Measurements from ENCODE around the gene YIPF2. TPM values are rescaled to one million over a fixed set of nuclear protein-coding genes. Genes with fewer than 3 reads are reported as not detected.

The YIPF2 gene
- total and polyA plus RNA-seq, 10 of the 15 experiments (the other 5 are each of a cell fraction or from before 2014, with no cell fraction given) = 0.92 to 38.9 (median 17.6) TPM

DNA sequence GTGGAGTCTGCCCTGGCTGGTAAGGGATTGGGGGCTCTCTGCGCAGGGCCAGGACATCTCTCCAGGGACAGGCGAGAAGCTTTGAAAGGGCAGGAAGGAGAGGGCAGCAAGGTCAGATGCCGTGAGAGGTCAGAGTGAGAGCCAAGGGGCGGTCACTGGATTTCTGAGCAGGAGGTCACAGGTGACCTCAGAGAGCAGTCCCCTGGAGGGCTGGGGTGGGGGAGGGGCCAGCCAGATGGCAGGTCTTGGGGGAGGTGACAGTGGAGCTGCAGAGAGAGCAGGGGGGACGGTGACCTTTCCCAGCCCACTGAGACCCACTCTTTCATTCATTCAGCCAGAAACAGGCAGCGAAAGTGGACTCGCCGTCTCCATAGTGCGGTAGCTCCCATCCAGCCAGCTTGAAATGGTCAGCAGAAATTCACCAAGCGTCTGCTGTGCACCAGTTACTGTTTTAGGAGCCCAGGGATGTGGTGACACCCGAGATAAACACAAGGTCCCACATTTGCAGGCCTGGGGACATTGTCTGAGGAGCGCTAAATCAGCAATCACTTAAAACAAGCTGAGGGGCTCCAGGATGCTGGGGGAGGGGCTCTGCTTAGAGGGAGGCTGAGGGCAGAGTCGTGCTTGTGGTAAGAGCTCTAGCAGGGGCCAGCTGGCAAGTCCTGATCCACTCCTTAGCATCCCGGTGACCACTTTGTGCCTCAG is 46.9 kb downstream of the YIPF2 start (continued):
- TF ChIP-seq, protein P1, sequence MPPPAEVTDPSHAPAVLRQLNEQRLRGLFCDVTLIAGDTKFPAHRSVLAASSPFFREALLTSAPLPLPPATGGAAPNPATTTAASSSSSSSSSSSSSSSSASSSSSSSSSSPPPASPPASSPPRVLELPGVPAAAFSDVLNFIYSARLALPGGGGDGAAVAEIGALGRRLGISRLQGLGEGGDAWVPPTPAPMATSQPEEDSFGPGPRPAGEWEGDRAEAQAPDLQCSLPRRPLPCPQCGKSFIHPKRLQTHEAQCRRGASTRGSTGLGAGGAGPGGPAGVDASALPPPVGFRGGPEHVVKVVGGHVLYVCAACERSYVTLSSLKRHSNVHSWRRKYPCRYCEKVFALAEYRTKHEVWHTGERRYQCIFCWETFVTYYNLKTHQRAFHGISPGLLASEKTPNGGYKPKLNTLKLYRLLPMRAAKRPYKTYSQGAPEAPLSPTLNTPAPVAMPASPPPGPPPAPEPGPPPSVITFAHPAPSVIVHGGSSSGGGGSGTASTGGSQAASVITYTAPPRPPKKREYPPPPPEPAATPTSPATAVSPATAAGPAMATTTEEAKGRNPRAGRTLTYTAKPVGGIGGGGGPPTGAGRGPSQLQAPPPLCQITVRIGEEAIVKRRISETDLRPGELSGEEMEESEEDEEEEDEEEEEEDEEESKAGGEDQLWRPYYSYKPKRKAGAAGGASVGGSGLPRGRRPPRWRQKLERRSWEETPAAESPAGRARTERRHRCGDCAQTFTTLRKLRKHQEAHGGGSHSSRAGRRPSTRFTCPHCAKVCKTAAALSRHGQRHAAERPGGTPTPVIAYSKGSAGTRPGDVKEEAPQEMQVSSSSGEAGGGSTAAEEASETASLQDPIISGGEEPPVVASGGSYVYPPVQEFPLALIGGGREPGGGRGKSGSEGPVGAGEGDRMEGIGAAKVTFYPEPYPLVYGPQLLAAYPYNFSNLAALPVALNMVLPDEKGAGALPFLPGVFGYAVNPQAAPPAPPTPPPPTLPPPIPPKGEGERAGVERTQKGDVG (CRISPR knock-in tag; IDR thresholded peaks at IDR 0.05) = no peak
- TF ChIP-seq NR2C1 (IDR thresholded peaks at IDR 0.05) = no peak

DNA sequence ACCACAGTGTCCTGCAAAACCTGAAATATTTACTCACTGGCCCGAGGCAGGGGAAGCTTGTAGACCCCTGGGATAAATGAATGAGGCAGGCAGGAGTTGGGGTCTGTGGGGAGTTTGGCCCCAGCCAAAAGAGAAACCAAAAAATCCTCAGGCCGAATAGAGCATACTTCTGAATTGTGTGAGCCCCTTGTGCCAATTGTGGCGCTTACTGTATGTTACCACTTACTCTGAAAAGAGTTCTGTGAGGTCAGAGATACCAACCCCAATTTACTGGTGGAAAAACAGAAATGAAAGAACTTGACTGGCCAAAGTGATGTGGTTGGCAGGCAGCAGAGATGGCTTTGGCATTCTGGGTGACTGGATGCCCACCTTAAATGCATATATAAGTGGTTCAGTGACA is 50.2 kb downstream of the YIPF2 start:
- Histone ChIP-seq H3K4me3 (peak overlapping the region; percentile 60), H3K9me3 (replicated peaks; ENCODE audit: control insufficient read depth, insufficient read depth, low read length) (no peaks in the 10 kb centered on the region), H3K79me2 (ENCODE audit: control insufficient read depth, insufficient read depth, low read length) (peaks cover 90% of the 10 kb centered on the region), H2AFZ (ENCODE audit: control insufficient read depth, low read depth, low read length) (no peak overlapping the region; the same call in 1 of the 2 replicates), H3K4me2 (ENCODE audit: control insufficient read depth, insufficient read depth) (peak overlapping the region; percentile 100), H3K27ac (ENCODE audit: control insufficient read depth, insufficient read depth) (peak overlapping the region; percentile 97), H4K20me1 (ENCODE audit: control insufficient read depth, insufficient read depth) (no peaks in the 10 kb centered on the region; the same call in 1 of the 2 replicates), H3K27me3 (replicated peaks in 1 of 2; ENCODE audit: control insufficient read depth in 2 of 2, insufficient read depth in 2 of 2, low read length in 1 of 2) (no peaks in the 10 kb centered on the region), H3K36me3 (ENCODE audit: control insufficient read depth in 2 of 2, insufficient read depth in 2 of 2, low read length in 1 of 2) (peaks cover 7 to 16% of the 10 kb centered on the region in 2 experiments), H3K4me1 (ENCODE audit: control insufficient read depth, insufficient read depth, low read length) (peaks cover 57% of the 10 kb centered on the region), H3K9ac (ENCODE audit: control insufficient read depth, insufficient read depth, low read length) (peak overlapping the region; percentile 77)
- in situ Hi-C loops (cut with MboI) (no loop called here), intact Hi-C loops (cut with micrococcal nuclease; ENCODE audit: unreplicated experiment) (loop anchor here (2.0 to 10.0 kb wide), 3 partner anchors 51 to 687 kb away; partner anchors contain the start of genes TIMM29 and YIPF2)
- ChIA-PET CTCF (interaction anchor here (0.6 to 3.5 kb wide), 8 partner anchors 10 to 640 kb away, joined by 3 to 20 read pairs (median 4); partner anchors contain the start of gene DNM2), POLR2A (interaction anchor here (0.6 to 1.2 kb wide), 4 partner anchors 10 to 275 kb away, joined by 3 to 9 read pairs (median 4); partner anchors contain the start of gene DNM2), SMC1A (ENCODE audit: uncharacterized antibody, unreplicated experiment) (interaction anchor here (1.9 to 2.8 kb wide), 4 partner anchors 10 to 83 kb away, joined by 4 to 14 read pairs (median 11); no protein-coding TSS in a partner anchor), RAD21 (ENCODE audit: unreplicated experiment) (interaction anchor here (0.8 to 3.4 kb wide), 4 partner anchors 9 to 90 kb away, joined by 3 to 25 read pairs (median 4); no protein-coding TSS in a partner anchor)
- no peak for FAIRE-seq
- ATAC-seq = peak; percentile 32
- TSS peak; percentile 84 for BruUV-seq (replicated peaks)
- no peak for DNase-seq (ENCODE audit: low read depth, low spot score)
- 3% methylated on average over 3 of the region's 3 CpGs for WGBS (ENCODE audit: insufficient coverage, insufficient replicate concordance, low lambda C conversion rate, missing lambda C conversion rate)
- TF ChIP-seq FOXM1 (IDR thresholded peaks at IDR 0.05; ENCODE audit: low read depth, low read length) (no peak), RUNX3 (IDR thresholded peaks at IDR 0.05; ENCODE audit: low read length) (peak; percentile 33), TCF7 (IDR thresholded peaks at IDR 0.05; ENCODE audit: borderline replicate concordance) (no peak), POLR2A (IDR thresholded peaks at IDR 0.05; ENCODE audit: low read depth, low read length) (no peak), NRF1 (conservative IDR thresholded peaks at IDR 0.05; ENCODE audit: low read depth, low read length) (no peak), HDGF (IDR thresholded peaks at IDR 0.05) (no peak), SMAD1 (IDR thresholded peaks at IDR 0.05; ENCODE audit: low read depth, partially characterized antibody) (no peak)
- TF ChIP-seq, protein P2, sequence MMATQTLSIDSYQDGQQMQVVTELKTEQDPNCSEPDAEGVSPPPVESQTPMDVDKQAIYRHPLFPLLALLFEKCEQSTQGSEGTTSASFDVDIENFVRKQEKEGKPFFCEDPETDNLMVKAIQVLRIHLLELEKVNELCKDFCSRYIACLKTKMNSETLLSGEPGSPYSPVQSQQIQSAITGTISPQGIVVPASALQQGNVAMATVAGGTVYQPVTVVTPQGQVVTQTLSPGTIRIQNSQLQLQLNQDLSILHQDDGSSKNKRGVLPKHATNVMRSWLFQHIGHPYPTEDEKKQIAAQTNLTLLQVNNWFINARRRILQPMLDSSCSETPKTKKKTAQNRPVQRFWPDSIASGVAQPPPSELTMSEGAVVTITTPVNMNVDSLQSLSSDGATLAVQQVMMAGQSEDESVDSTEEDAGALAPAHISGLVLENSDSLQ (IDR thresholded peaks at IDR 0.05) = 0 out of 2 replicates have a peak, but pooled peaks have one; percentile 14
